Ishikawa (cell line): ENCODE results near the gene PKMYT1.

Experiments used
- CEBPB ChIP-seq: IDR thresholded peaks from 2 replicates; pipeline ENCODE4 v1.6.1; 2012
- EGR1 ChIP-seq: IDR thresholded peaks from 2 replicates; pipeline ENCODE4 v1.6.1; 2012
- EP300 ChIP-seq: IDR thresholded peaks from 2 replicates; pipeline ENCODE4 v1.6.1; 2012; ENCODE audit warnings: borderline replicate concordance
- MAX ChIP-seq: IDR thresholded peaks from 2 replicates; pipeline ENCODE4 v1.6.1; 2012
- NFIC ChIP-seq: IDR thresholded peaks from 2 replicates; pipeline ENCODE4 v1.6.1; 2012
- RAD21 ChIP-seq: IDR thresholded peaks from 2 replicates; pipeline ENCODE4 v1.6.1; 2012; ENCODE audit warnings: low read depth
- TEAD4 ChIP-seq: IDR thresholded peaks from 2 replicates; pipeline ENCODE4 v1.6.1; 2012
- YY1 ChIP-seq: IDR thresholded peaks from 2 replicates; pipeline ENCODE4 v1.6.1; 2012; ENCODE audit warnings: low read depth
- TF ChIP-seq, protein P1 (sequence below): IDR thresholded peaks from 2 replicates; pipeline ENCODE4 v1.6.1; 2012; ENCODE audit warnings: low read depth, mild to moderate bottlenecking
- TF ChIP-seq, protein P2 (sequence below): IDR thresholded peaks from 2 replicates; pipeline ENCODE4 v1.6.1; 2012

DNA sequence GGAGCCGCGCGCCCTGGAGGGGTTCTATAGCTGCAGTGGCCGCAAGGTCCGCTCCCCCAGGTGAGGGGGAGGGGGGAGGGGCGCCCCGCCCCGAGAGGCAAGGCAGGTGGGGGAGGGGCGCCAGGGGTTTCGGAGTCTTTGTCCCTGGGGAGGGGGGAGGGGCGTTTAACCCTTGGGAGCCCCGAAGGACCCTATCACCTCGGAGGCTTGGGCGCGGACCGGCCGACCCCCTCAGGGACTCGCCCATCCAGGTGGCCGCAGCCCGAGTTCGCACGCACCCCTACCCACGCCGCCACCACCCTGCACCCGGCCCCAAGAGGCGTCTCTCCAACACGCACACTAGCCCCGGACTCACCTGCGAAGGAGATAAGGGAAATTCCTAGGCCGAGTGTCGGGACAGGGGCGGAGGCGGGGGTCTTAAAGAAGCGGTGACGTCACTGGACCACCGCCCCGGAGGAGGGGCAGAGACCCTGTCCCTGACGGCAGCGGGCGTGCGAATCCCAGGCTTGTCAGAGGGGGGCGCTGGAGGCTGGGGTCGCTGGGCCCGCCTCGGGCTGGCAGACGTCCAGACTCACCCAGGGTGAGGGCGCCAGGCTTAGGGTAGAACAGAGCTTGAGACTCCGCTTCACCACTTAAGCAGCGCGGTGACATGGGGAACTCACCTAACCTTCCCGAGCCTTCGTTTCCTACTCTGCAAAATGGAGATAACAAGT lies 37.7 kb upstream of the PKMYT1 start, which contains the start of gene CLDN6:
- TF ChIP-seq EGR1 (no peak), EP300 (no peak), MAX (no peak), RAD21 (0 out of 2 replicates have a peak, but pooled peaks have one; percentile 3), NFIC (no peak), CEBPB (no peak), YY1 (no peak), TEAD4 (no peak)
- TF ChIP-seq, protein P1, sequence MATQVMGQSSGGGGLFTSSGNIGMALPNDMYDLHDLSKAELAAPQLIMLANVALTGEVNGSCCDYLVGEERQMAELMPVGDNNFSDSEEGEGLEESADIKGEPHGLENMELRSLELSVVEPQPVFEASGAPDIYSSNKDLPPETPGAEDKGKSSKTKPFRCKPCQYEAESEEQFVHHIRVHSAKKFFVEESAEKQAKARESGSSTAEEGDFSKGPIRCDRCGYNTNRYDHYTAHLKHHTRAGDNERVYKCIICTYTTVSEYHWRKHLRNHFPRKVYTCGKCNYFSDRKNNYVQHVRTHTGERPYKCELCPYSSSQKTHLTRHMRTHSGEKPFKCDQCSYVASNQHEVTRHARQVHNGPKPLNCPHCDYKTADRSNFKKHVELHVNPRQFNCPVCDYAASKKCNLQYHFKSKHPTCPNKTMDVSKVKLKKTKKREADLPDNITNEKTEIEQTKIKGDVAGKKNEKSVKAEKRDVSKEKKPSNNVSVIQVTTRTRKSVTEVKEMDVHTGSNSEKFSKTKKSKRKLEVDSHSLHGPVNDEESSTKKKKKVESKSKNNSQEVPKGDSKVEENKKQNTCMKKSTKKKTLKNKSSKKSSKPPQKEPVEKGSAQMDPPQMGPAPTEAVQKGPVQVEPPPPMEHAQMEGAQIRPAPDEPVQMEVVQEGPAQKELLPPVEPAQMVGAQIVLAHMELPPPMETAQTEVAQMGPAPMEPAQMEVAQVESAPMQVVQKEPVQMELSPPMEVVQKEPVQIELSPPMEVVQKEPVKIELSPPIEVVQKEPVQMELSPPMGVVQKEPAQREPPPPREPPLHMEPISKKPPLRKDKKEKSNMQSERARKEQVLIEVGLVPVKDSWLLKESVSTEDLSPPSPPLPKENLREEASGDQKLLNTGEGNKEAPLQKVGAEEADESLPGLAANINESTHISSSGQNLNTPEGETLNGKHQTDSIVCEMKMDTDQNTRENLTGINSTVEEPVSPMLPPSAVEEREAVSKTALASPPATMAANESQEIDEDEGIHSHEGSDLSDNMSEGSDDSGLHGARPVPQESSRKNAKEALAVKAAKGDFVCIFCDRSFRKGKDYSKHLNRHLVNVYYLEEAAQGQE: no peak
- TF ChIP-seq, protein P2, sequence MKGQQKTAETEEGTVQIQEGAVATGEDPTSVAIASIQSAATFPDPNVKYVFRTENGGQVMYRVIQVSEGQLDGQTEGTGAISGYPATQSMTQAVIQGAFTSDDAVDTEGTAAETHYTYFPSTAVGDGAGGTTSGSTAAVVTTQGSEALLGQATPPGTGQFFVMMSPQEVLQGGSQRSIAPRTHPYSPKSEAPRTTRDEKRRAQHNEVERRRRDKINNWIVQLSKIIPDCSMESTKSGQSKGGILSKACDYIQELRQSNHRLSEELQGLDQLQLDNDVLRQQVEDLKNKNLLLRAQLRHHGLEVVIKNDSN: no peak
